PC-3 (cell line): ENCODE data around the gene BHLHA9.

ENCODE experiments used
- EZH2 ChIP-seq: fragments of 300-600 bp; sonication (generic); IDR thresholded peaks from one replicate; pipeline ENCODE4 v1.6.1; 2017; ENCODE audit warnings: antibody characterized with exemption, mild to moderate bottlenecking, low read length; ENCODE audit not compliant: unreplicated experiment
- TF ChIP-seq, protein P1 (sequence below): fragments of 300-600 bp; sonication (generic); conservative IDR thresholded peaks from 2 replicates; pipeline ENCODE4 v1.5.1; 2017; ENCODE audit warnings: antibody characterized with exemption, low read depth, mild to moderate bottlenecking, low read length

DNA sequence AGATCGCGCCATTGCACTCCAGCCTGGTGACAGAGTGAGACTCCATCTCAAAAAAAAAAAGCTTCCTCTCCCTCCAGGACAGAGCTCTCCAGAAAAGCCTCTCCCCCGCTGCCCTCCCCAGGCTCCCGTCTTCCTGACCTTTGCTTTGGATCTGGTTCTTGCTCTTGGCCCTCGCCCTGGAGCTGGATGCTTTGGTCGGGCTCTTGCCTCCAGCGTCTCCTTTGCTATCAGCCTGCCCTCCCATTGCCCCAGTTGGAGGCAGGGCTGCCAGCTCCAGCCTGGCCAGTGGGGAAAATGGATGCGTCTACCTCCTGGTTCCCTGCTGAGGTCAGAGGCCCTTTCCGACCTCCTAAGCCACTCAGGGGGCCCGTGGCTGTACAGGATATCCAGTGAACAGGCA is 45.2 kb downstream of the BHLHA9 start:
- TF ChIP-seq, protein P1, sequence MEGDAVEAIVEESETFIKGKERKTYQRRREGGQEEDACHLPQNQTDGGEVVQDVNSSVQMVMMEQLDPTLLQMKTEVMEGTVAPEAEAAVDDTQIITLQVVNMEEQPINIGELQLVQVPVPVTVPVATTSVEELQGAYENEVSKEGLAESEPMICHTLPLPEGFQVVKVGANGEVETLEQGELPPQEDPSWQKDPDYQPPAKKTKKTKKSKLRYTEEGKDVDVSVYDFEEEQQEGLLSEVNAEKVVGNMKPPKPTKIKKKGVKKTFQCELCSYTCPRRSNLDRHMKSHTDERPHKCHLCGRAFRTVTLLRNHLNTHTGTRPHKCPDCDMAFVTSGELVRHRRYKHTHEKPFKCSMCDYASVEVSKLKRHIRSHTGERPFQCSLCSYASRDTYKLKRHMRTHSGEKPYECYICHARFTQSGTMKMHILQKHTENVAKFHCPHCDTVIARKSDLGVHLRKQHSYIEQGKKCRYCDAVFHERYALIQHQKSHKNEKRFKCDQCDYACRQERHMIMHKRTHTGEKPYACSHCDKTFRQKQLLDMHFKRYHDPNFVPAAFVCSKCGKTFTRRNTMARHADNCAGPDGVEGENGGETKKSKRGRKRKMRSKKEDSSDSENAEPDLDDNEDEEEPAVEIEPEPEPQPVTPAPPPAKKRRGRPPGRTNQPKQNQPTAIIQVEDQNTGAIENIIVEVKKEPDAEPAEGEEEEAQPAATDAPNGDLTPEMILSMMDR, result no peak
- no peak for TF ChIP-seq EZH2
